ENCODE data around the gene GPC3. TPM values are rescaled to one million over a fixed set of nuclear protein-coding genes. Genes with fewer than 3 reads are reported as not detected.
"Not testable (repeated sequence)": the region's sequence is repeated elsewhere in the genome, so short reads cannot be mapped to it uniquely, and the experiment has no call there.

Gene GPC3
- total RNA-seq, 1 donor from 2014 or later = 15.5 TPM

GRCh38 chrX:134023851-134024281 is 38.5 kb upstream of the GPC3 start:
- no peaks in the 10 kb centered on the region for H3K27me3 ChIP-seq
- intact Hi-C loops (cut with DNase I) = no loop called here
- no peaks in the 10 kb centered on the region for H3K36me3 ChIP-seq
- no peak overlapping the region for H3K4me3 ChIP-seq
- H3K9me3 ChIP-seq = no peaks in the 10 kb centered on the region
- H3K27ac ChIP-seq = no peak overlapping the region
- DNase-seq (ENCODE audit: extremely low spot score in 2 of 2) = no peak
- TF ChIP-seq POLR2AphosphoS5 (IDR thresholded peaks at IDR 0.05; ENCODE audit: insufficient read depth in 1 of 2, low read depth in 1 of 2) = no peak
- no peak for TF ChIP-seq POLR2A (IDR thresholded peaks at IDR 0.05)
- no peak for TF ChIP-seq CTCF (IDR thresholded peaks at IDR 0.05)
- no peaks in the 10 kb centered on the region for H3K4me1 ChIP-seq

GRCh38 chrX:134020910-134021309 is 35.5 kb upstream of the GPC3 start:
- DNase-seq (ENCODE audit: extremely low spot score in 2 of 2) = no peak
- no peaks in the 10 kb centered on the region for H3K4me1 ChIP-seq
- no peak overlapping the region for H3K4me3 ChIP-seq
- intact Hi-C loops (cut with DNase I) = no loop called here
- no peak overlapping the region for H3K27ac ChIP-seq
- no peaks in the 10 kb centered on the region for H3K9me3 ChIP-seq
- H3K36me3 ChIP-seq = no peaks in the 10 kb centered on the region
- no peaks in the 10 kb centered on the region for H3K27me3 ChIP-seq
- no peak for TF ChIP-seq POLR2AphosphoS5 (IDR thresholded peaks at IDR 0.05; ENCODE audit: insufficient read depth in 1 of 2, low read depth in 1 of 2)
- no peak for TF ChIP-seq POLR2A (IDR thresholded peaks at IDR 0.05)
- no peak for TF ChIP-seq CTCF (IDR thresholded peaks at IDR 0.05)

GRCh38 chrX:134019567-134020206 is 34.3 kb upstream of the GPC3 start:
- Histone ChIP-seq H3K9me3 (no peaks in the 10 kb centered on the region), H3K27ac (no peak overlapping the region), H3K27me3 (no peaks in the 10 kb centered on the region), H3K4me1 (no peaks in the 10 kb centered on the region), H3K36me3 (no peaks in the 10 kb centered on the region), H3K4me3 (no peak overlapping the region)
- intact Hi-C loops (cut with DNase I) = no loop called here
- DNase-seq (ENCODE audit: extremely low spot score in 2 of 2) = no peak
- TF ChIP-seq POLR2A (IDR thresholded peaks at IDR 0.05) = no peak
- TF ChIP-seq CTCF (IDR thresholded peaks at IDR 0.05) = no peak
- no peak for TF ChIP-seq POLR2AphosphoS5 (IDR thresholded peaks at IDR 0.05; ENCODE audit: insufficient read depth in 1 of 2, low read depth in 1 of 2)

- H3K36me3 ChIP-seq; H3K27me3 ChIP-seq; H3K4me3 ChIP-seq; H3K4me1 ChIP-seq; H3K9me3 ChIP-seq; H3K27ac ChIP-seq; intact Hi-C loops (cut with DNase I); DNase-seq (ENCODE audit: extremely low spot score in 2 of 2): not testable (repeated sequence)
Observed at GRCh38 chrX:134016309-134016708, 30.9 kb upstream of the GPC3 start.

- H3K36me3 ChIP-seq; intact Hi-C loops (cut with DNase I); DNase-seq (ENCODE audit: extremely low spot score in 2 of 2); H3K27me3 ChIP-seq; H3K27ac ChIP-seq; H3K4me3 ChIP-seq; H3K4me1 ChIP-seq; H3K9me3 ChIP-seq: not testable (repeated sequence)
Observed at GRCh38 chrX:134015510-134015909, 30.1 kb upstream of the GPC3 start.

GRCh38 chrX:134013524-134013923 is 28.1 kb upstream of the GPC3 start:
- H3K9me3 ChIP-seq = no peaks in the 10 kb centered on the region
- H3K4me3 ChIP-seq = no peak overlapping the region
- no peaks in the 10 kb centered on the region for H3K27me3 ChIP-seq
- DNase-seq (ENCODE audit: extremely low spot score in 2 of 2) = no peak
- intact Hi-C loops (cut with DNase I) = no loop called here
- H3K4me1 ChIP-seq = no peaks in the 10 kb centered on the region
- TF ChIP-seq POLR2AphosphoS5 (IDR thresholded peaks at IDR 0.05; ENCODE audit: insufficient read depth in 1 of 2, low read depth in 1 of 2) = no peak
- TF ChIP-seq POLR2A (IDR thresholded peaks at IDR 0.05) = no peak
- no peak for TF ChIP-seq CTCF (IDR thresholded peaks at IDR 0.05)
- H3K27ac ChIP-seq = no peak overlapping the region
- no peaks in the 10 kb centered on the region for H3K36me3 ChIP-seq
